ENCODE data around the gene PTPRM.

Gene PTPRM

GRCh38 chr18:7671105-7671504, 104.0 kb downstream of the PTPRM start:
- H3K4me3 ChIP-seq (ENCODE audit: low read depth, low read length), result no peak overlapping the region
- TF ChIP-seq CTCF (conservative IDR thresholded peaks at IDR 0.05; ENCODE audit: low read depth, low read length), result no peak
- DNase-seq (ENCODE audit: low read depth), result no peak

- DNase-seq (ENCODE audit: low read depth), result no peak
- no peak for TF ChIP-seq CTCF (conservative IDR thresholded peaks at IDR 0.05; ENCODE audit: low read depth, low read length)
- H3K4me3 ChIP-seq (ENCODE audit: low read depth, low read length), result no peak overlapping the region
Measured at GRCh38 chr18:7676253-7676873, 109.2 kb downstream of the PTPRM start.

GRCh38 chr18:7677001-7677400, 109.9 kb downstream of the PTPRM start:
- TF ChIP-seq CTCF (conservative IDR thresholded peaks at IDR 0.05; ENCODE audit: low read depth, low read length), result no peak
- no peak overlapping the region for H3K4me3 ChIP-seq (ENCODE audit: low read depth, low read length)
- peak; percentile 62 for DNase-seq (ENCODE audit: low read depth)

GRCh38 chr18:7677424-7677823, 110.3 kb downstream of the PTPRM start:
- no peak overlapping the region for H3K4me3 ChIP-seq (ENCODE audit: low read depth, low read length)
- no peak for TF ChIP-seq CTCF (conservative IDR thresholded peaks at IDR 0.05; ENCODE audit: low read depth, low read length)
- no peak for DNase-seq (ENCODE audit: low read depth)

- no peak for TF ChIP-seq CTCF (conservative IDR thresholded peaks at IDR 0.05; ENCODE audit: low read depth, low read length)
- DNase-seq (ENCODE audit: low read depth), result no peak
- H3K4me3 ChIP-seq (ENCODE audit: low read depth, low read length), result no peak overlapping the region
Measured at GRCh38 chr18:7678389-7678788, 111.3 kb downstream of the PTPRM start.

GRCh38 chr18:7678801-7679200, 111.7 kb downstream of the PTPRM start:
- TF ChIP-seq CTCF (conservative IDR thresholded peaks at IDR 0.05; ENCODE audit: low read depth, low read length), result no peak
- no peak for DNase-seq (ENCODE audit: low read depth)
- H3K4me3 ChIP-seq (ENCODE audit: low read depth, low read length), result no peak overlapping the region

- H3K4me3 ChIP-seq (ENCODE audit: low read depth, low read length), result no peak overlapping the region
- no peak for DNase-seq (ENCODE audit: low read depth)
- TF ChIP-seq CTCF (conservative IDR thresholded peaks at IDR 0.05; ENCODE audit: low read depth, low read length), result no peak
Measured at GRCh38 chr18:7681298-7681697, 114.2 kb downstream of the PTPRM start.

Measured in choroid plexus epithelial cell (primary cell).